ENCODE results near the gene SLAMF9.

- no peak for TF ChIP-seq CTCF (IDR thresholded peaks at IDR 0.05; ENCODE audit: low read depth, low read length)
- no peak for TF ChIP-seq EZH2phosphoT487 (IDR thresholded peaks at IDR 0.05; ENCODE audit: low read depth)
Measured at GRCh38 chr1:159941591-159942560, 12.2 kb downstream of the SLAMF9 start.

Data from OCI-LY3 (cell line).